Endothelial cell (in vitro differentiated cells): ENCODE measurements around the gene TMEM185A. TPM values are rescaled to one million over a fixed set of nuclear protein-coding genes. Genes with fewer than 3 reads are reported as not detected.
"Not testable (repeated sequence)": the region's sequence is repeated elsewhere in the genome, so short reads cannot be mapped to it uniquely, and the experiment has no call there.

Source experiments
- DNase-seq: peaks from one replicate; pipeline ENCODE4 v3.0.0; 2021; ENCODE audit warnings: low spot score
- H3K27ac Mint-ChIP-seq: one replicate; pipeline ENCODE4 v1.8.0; 2021; ENCODE audit warnings: mixed read lengths, inconsistent platforms; ENCODE audit not compliant: unreplicated experiment
- H3K27me3 Mint-ChIP-seq: one replicate; pipeline ENCODE4 v1.8.0; 2021; ENCODE audit warnings: mild to moderate bottlenecking, moderate library complexity, mixed read lengths, inconsistent platforms; ENCODE audit not compliant: unreplicated experiment
- H3K36me3 Mint-ChIP-seq: one replicate; pipeline ENCODE4 v1.8.0; 2021; ENCODE audit warnings: mild to moderate bottlenecking, low read depth, mixed read lengths, inconsistent platforms; ENCODE audit not compliant: unreplicated experiment
- H3K4me1 Mint-ChIP-seq: one replicate; pipeline ENCODE4 v1.8.0; 2021; ENCODE audit warnings: mild to moderate bottlenecking, mixed read lengths, inconsistent platforms; ENCODE audit not compliant: unreplicated experiment
- H3K4me3 Mint-ChIP-seq: one replicate; pipeline ENCODE4 v1.8.0; 2021; ENCODE audit warnings: mild to moderate bottlenecking, mixed read lengths, inconsistent platforms; ENCODE audit not compliant: unreplicated experiment
- H3K9me3 Mint-ChIP-seq: one replicate; pipeline ENCODE4 v1.8.0; 2021; ENCODE audit warnings: mixed read lengths, inconsistent platforms; ENCODE audit not compliant: unreplicated experiment
- CTCF ChIP-seq: fragments of 200-600 bp; sonication (generic); IDR thresholded peaks from one replicate; pipeline ENCODE4 v1.5.0; 2021; ENCODE audit warnings: antibody characterized with exemption; ENCODE audit not compliant: unreplicated experiment
- total RNA-seq: library from RNA; stranded (reverse); fragmentation: NEBNext Ultra II Directional; extraction: Animal tissue kit (Norgen Biotek cat#: 25700); gene quantifications from one replicate; pipeline ENCODE4 v1.2.1, GENCODE V29; 2021; ENCODE audit not compliant: unreplicated experiment

Gene TMEM185A
- total RNA-seq, 1 donor from 2014 or later: 98.7 TPM

DNA sequence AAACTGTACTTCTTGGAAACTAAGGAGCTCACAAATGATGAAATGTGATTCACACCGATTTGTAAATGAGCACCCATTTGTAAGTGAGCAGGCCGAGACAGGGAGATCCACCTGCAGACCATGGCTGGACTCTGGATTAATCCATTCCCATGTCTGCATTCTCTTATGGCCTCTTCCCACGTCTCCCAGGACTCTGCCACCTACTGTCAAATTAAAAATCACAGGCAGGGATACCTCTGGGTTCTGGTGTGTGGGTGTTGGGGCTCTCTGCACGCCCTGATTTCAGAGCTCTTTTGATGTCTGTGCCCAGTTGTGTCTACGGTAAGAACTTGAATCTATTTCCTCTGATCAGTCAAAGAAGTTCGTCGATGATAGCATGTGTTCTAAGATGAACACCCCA, 40.6 kb downstream of the TMEM185A start:
- H3K36me3 Mint-ChIP-seq, H3K4me1 Mint-ChIP-seq, H3K4me3 Mint-ChIP-seq, H3K9me3 Mint-ChIP-seq, H3K27ac Mint-ChIP-seq, H3K27me3 Mint-ChIP-seq, DNase-seq: not testable (repeated sequence)

GRCh38 chrX:149587359-149587758, 44.2 kb downstream of the TMEM185A start, which contains the start of gene MAGEA9B:
TSS of gene MAGEA9B (minus strand) at chrX:149587459. CDS start at chrX:149583179, 4,280 bp downstream.
- not testable (repeated sequence) for H3K9me3 Mint-ChIP-seq, H3K4me1 Mint-ChIP-seq, DNase-seq, H3K4me3 Mint-ChIP-seq, H3K27me3 Mint-ChIP-seq, H3K27ac Mint-ChIP-seq, H3K36me3 Mint-ChIP-seq

DNA sequence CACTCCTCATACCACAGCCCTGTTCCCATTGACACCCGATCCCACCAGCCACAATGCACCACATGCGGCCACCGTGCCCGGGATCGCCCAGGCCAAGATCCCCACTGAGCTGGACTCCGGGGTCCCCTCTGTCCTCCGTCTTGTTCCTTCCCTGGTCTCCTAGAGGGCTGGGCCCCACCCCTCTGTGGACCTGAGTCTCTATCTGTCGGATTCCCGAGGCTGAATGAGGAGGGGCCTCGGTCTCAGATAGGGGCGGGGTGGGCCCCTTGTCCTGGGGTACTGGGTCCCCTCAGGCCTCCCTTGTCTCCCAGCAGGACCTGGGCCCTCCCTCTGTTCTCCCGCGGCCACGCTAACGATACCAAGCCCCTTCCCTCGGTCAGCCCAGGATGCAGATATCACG, 46.0 kb downstream of the TMEM185A start:
- DNase-seq, H3K4me1 Mint-ChIP-seq, H3K4me3 Mint-ChIP-seq, H3K27me3 Mint-ChIP-seq, H3K9me3 Mint-ChIP-seq, H3K27ac Mint-ChIP-seq, H3K36me3 Mint-ChIP-seq: not testable (repeated sequence)

DNA sequence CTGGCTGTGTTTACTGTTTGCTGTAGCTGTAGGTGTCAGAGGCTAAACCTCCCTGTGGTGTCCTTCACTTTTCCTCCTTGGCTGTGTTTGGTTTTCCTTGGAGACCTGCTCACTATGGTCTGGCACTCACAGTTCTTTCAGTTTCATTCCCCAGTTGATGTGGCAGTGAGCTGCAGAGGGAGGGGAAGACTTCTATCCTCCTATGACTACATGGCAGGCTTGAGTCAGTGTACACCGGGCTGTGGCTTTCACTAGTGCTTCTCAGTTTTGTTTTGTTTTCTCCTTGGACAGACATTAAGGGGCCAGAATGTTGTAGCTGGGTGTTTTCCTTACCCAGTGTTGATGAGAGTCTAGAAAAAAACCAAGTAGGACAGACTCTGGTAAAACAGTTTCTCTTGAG, 58.1 kb downstream of the TMEM185A start:
- H3K4me1 Mint-ChIP-seq: peaks cover 11% of the 10 kb centered on the region
- H3K4me3 Mint-ChIP-seq, H3K27ac Mint-ChIP-seq, DNase-seq, H3K27me3 Mint-ChIP-seq, H3K36me3 Mint-ChIP-seq, H3K9me3 Mint-ChIP-seq: not testable (repeated sequence)

GRCh38 chrX:149572743-149573142, 58.8 kb downstream of the TMEM185A start:
- H3K27me3 Mint-ChIP-seq: no peaks in the 10 kb centered on the region
- no peak overlapping the region for H3K27ac Mint-ChIP-seq
- no peak overlapping the region for H3K4me3 Mint-ChIP-seq

DNA sequence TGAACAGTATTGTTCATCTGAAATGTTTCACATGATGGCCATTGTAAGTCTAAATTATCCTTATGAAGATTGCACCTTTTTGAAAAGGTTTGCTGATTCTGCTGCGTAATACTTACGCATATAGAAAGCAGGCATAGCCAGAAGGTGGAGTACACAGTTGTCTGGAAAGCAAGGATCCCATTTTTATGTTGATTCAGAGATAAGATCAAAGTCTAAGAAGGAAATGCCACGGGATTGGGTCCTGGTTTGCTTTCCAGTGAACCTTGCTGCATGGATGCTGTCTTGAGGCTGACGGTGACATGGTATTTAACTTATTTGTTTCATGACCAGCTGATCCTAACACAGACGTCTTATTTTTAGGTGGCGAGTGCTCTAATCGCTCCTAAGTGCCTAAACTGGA, 59.8 kb downstream of the TMEM185A start:
- Mint-ChIP-seq H3K27me3 (no peaks in the 10 kb centered on the region), H3K27ac (no peak overlapping the region), H3K36me3 (no peaks in the 10 kb centered on the region), H3K4me3 (no peak overlapping the region), H3K4me1 (peaks cover 11% of the 10 kb centered on the region), H3K9me3 (no peaks in the 10 kb centered on the region)
- no peak for TF ChIP-seq CTCF
- DNase-seq: no peak

More at GRCh38 chrX:149572743-149573142, 58.8 kb downstream of the TMEM185A start:
- Mint-ChIP-seq H3K4me1 (peaks cover 11% of the 10 kb centered on the region), H3K36me3 (no peaks in the 10 kb centered on the region), H3K9me3 (no peaks in the 10 kb centered on the region)
- TF ChIP-seq CTCF: no peak
- no peak for DNase-seq

DNA sequence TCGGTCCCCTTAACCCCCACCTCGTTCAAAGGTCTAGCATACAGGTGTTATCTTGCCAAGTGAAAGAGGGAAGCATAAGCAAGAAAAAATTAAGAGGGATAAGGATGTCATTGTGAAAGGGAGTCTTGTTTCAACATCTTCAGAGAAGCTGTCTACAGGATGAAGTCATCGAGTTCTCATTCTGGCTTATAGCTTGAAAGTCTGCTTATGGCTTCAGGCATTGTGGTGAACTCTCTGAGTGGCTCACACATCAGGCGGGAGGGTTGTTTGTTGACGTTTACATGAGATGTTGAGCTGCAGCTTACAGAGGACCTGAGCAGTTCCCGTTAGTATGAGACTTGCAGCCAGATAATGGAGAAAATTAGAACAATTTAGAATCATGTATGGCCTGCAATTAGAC, 60.9 kb downstream of the TMEM185A start:
- Mint-ChIP-seq H3K4me3 (no peak overlapping the region), H3K4me1 (peaks cover 11% of the 10 kb centered on the region), H3K36me3 (no peaks in the 10 kb centered on the region), H3K27ac (no peak overlapping the region), H3K9me3 (no peaks in the 10 kb centered on the region), H3K27me3 (no peaks in the 10 kb centered on the region)
- no peak for TF ChIP-seq CTCF
- DNase-seq: no peak
